Breast epithelium (tissue), 4 donors: ENCODE data around the gene PCCB. TPM values are rescaled to one million over a fixed set of nuclear protein-coding genes. Genes with fewer than 3 reads are reported as not detected.
"Not testable (repeated sequence)": the region's sequence is repeated elsewhere in the genome, so short reads cannot be mapped to it uniquely, and the experiment has no call there.

Source experiments
- DNase-seq, 2 donors: peaks; one replicate each; pipeline ENCODE4 v3.0.0-alpha.2; 2019; ENCODE audit warnings: low spot score in 2 of 2
- H3K27ac ChIP-seq, 2 donors: fragments of 200-600 bp; sonication (generic) in 1 of 2; one replicate each; pipeline ENCODE4 v1.5.1; 2016 to 2019; ENCODE audit warnings: mild to moderate bottlenecking in 1 of 2
- H3K27me3 ChIP-seq, 2 donors: fragments of 200-600 bp; sonication (generic) in 1 of 2; one replicate each; pipeline versions ENCODE4 v1.5.1 to v1.6.0; 2017 to 2019; ENCODE audit warnings: control low read depth in 1 of 2, mild to moderate bottlenecking in 1 of 2
- H3K36me3 ChIP-seq: fragments of 200-600 bp; one replicate; pipeline ENCODE4 v1.5.1; 2019
- H3K4me1 ChIP-seq, 2 donors: fragments of 200-600 bp; sonication (generic); one replicate each; pipeline ENCODE4 v1.5.1; 2016 to 2019; ENCODE audit warnings: control low read depth in 1 of 2
- H3K4me3 ChIP-seq, 3 donors: fragments of 200-600 bp; sonication (generic); 1 replicate in 2 of 3; 2 replicates in 1 of 3; pipeline ENCODE4 v1.5.1; 2016 to 2019; ENCODE audit warnings: mild to moderate bottlenecking in 3 of 3, moderate library complexity in 2 of 3
- H3K9me3 ChIP-seq, 2 donors: fragments of 200-600 bp; sonication (generic) in 1 of 2; one replicate each; pipeline ENCODE4 v1.5.1; 2016 to 2019; ENCODE audit warnings: control low read depth in 1 of 2
- POLR2A ChIP-seq: fragments of 450-650 bp; IDR thresholded peaks from one replicate; pipeline ENCODE4 v1.6.1; 2016; ENCODE audit warnings: antibody characterized with exemption, mild to moderate bottlenecking, moderate library complexity
- POLR2AphosphoS5 ChIP-seq, 3 donors: sonication (generic); formaldehyde crosslinking; IDR thresholded peaks; one replicate each; pipeline ENCODE4 v1.6.1; 2017; ENCODE audit warnings: antibody characterized with exemption in 3 of 3
- intact Hi-C: fragments of 100-400 bp; cut with DNase I; formaldehyde crosslinking; loops from one replicate; pipeline ENCODE4 v1.15.1; 2023; ENCODE audit warnings: low total_unique reads
- total RNA-seq, 3 donors: library from RNA; depleted of rRNA; stranded (reverse); fragments of >200 nt; gene quantifications; one replicate each; pipeline ENCODE4 v1.1.0, GENCODE V29; 2016
- TF ChIP-seq, protein P1 (sequence below), 3 donors: fragments of 450-650 bp; IDR thresholded peaks; one replicate each; pipeline ENCODE4 v1.5.1; 2016 to 2017; ENCODE audit warnings: antibody characterized with exemption in 3 of 3, mild to moderate bottlenecking in 3 of 3, moderate library complexity in 3 of 3

PCCB gene
- total RNA-seq, 3 donors from 2014 or later, result 24.9 to 35.0 (median 31.3) TPM

DNA sequence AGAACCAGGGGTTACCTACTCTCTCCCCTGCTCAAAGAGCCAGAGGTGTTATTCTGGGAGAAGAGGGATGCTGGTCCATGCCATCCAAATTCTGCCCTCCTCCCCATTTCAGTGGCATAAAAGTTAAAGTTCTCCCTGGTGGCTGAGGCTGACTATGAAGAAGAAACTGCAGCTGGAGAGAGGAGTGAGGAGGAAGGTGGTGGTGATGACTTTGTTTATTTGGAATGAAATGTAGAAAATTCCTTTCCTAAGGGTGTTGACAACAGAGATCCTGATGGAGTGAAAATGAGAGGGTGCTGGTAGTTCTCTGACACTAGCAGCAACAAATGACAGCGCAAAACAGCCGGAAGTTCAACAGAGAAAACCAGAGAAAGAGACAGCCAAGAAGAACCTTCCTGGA is 100.4 kb downstream of the PCCB start:
- no peak for DNase-seq
- no peaks in the 10 kb centered on the region for H3K4me1 ChIP-seq
- no peaks in the 10 kb centered on the region for H3K36me3 ChIP-seq
- peak overlapping the region in 1 of 2 donors; percentile 11 for H3K27ac ChIP-seq
- intact Hi-C loops, result no loop called here
- no peaks in the 10 kb centered on the region for H3K27me3 ChIP-seq
- H3K4me3 ChIP-seq, result no peak overlapping the region
- no peaks in the 10 kb centered on the region for H3K9me3 ChIP-seq
- no peak for TF ChIP-seq POLR2A
- TF ChIP-seq, protein P1, sequence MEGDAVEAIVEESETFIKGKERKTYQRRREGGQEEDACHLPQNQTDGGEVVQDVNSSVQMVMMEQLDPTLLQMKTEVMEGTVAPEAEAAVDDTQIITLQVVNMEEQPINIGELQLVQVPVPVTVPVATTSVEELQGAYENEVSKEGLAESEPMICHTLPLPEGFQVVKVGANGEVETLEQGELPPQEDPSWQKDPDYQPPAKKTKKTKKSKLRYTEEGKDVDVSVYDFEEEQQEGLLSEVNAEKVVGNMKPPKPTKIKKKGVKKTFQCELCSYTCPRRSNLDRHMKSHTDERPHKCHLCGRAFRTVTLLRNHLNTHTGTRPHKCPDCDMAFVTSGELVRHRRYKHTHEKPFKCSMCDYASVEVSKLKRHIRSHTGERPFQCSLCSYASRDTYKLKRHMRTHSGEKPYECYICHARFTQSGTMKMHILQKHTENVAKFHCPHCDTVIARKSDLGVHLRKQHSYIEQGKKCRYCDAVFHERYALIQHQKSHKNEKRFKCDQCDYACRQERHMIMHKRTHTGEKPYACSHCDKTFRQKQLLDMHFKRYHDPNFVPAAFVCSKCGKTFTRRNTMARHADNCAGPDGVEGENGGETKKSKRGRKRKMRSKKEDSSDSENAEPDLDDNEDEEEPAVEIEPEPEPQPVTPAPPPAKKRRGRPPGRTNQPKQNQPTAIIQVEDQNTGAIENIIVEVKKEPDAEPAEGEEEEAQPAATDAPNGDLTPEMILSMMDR (IDR thresholded peaks at IDR 0.05), result no peak
- no peak for TF ChIP-seq POLR2AphosphoS5 (IDR thresholded peaks at IDR 0.05)

DNA sequence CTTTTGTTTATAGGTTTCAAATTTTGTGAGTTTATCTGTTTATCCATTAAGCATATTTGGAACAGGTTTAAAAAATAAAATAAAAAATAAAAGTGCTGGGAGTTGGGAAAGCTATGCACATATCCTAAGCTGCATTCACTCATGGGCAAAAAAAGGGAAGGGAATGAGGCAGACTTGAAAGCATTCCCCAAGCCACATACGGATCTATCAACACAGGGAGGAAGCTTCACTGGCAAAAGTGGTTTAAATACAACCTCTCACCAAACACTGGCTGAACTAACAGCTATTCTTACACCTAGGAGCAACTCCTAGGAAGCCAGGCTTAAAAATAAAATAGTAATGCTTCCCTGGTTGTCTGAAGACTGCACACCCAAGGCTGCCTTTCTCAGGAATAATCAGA is 101.2 kb downstream of the PCCB start:
- DNase-seq, result no peak

DNA sequence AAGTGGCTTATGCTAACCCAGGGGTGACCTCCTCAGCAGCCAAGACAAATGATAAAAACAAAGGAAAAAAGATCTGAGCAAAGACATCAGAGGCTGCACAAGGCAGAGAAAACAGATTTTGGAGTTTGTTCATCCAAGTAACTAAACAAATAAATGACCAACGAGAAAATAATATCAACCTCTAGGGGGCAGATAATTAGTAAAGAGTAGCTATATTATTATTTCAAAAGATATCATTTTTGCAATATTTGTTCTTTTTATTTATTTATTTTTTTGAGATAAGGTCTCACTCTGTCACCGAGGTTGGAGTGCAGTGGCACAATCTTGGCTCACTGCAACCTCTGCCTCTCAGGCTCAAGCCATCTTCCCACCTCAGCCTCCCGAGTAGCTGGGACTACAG is 101.8 kb downstream of the PCCB start:
- Histone ChIP-seq H3K9me3 (no peaks in the 10 kb centered on the region), H3K36me3 (no peaks in the 10 kb centered on the region), H3K27ac (no peak overlapping the region), H3K4me3 (no peak overlapping the region), H3K27me3 (no peaks in the 10 kb centered on the region), H3K4me1 (no peaks in the 10 kb centered on the region)
- intact Hi-C loops, result no loop called here
- TF ChIP-seq POLR2A, result no peak
- no peak for DNase-seq

More for the DNA sequence above, 101.2 kb downstream of the PCCB start:
- no peak overlapping the region for H3K27ac ChIP-seq
- H3K9me3 ChIP-seq, result no peaks in the 10 kb centered on the region
- TF ChIP-seq, protein P1 (IDR thresholded peaks at IDR 0.05), result no peak
- TF ChIP-seq POLR2A, result no peak
- H3K4me1 ChIP-seq, result no peaks in the 10 kb centered on the region
- H3K4me3 ChIP-seq, result no peak overlapping the region
- intact Hi-C loops, result no loop called here
- no peaks in the 10 kb centered on the region for H3K36me3 ChIP-seq
- no peaks in the 10 kb centered on the region for H3K27me3 ChIP-seq

DNA sequence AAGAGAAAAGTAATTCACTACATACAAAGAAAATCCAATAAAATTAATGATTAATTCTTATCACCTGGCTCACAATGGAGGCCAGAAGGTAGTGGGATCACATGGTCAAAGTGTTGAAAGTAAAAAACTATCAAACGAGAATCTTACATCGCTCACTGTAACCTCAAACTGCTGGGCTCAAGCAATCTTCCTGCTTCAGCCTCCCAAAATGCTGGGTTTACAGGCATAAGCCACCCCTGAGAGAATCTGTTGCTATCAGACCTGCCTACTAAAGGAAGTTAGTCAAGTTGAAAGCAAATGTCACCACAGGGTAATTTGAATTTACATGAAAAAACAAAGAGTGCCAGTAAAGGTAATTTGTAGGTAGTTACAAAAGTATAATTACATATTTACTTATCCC is 103.3 kb downstream of the PCCB start:
- TF ChIP-seq, protein P1 (IDR thresholded peaks at IDR 0.05), result no peak
- no peak for TF ChIP-seq POLR2AphosphoS5 (IDR thresholded peaks at IDR 0.05)
- no peak for TF ChIP-seq POLR2A
- Histone ChIP-seq H3K9me3 (no peaks in the 10 kb centered on the region), H3K4me1 (no peaks in the 10 kb centered on the region), H3K4me3 (no peak overlapping the region), H3K27ac (no peak overlapping the region), H3K36me3 (no peaks in the 10 kb centered on the region), H3K27me3 (no peaks in the 10 kb centered on the region)
- intact Hi-C loops, result no loop called here
- no peak for DNase-seq

DNA sequence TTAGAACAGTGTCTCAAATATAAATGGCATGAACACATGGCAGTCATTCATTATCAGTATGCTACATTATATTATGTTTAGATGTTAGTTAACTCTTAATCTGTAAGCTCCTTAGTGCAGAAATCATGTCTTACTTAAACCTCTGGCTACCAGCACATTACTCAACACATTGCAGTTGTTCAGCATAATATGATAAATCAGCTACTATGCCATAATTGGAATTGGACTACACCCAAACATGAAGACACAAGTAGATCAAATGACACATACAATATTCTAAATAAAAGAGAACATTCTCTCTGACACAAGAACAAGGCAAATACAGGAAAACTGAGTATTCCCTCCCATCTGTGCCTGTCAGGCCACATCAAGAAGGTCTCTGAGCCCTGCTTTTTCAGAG is 116.1 kb downstream of the PCCB start:
- H3K27ac ChIP-seq, result no peak overlapping the region
- intact Hi-C loops, result no loop called here
- no peaks in the 10 kb centered on the region for H3K4me1 ChIP-seq
- H3K27me3 ChIP-seq, result no peaks in the 10 kb centered on the region
- DNase-seq, result no peak
- H3K4me3 ChIP-seq, result no peak overlapping the region
- H3K36me3 ChIP-seq, result no peaks in the 10 kb centered on the region
- no peaks in the 10 kb centered on the region for H3K9me3 ChIP-seq
- TF ChIP-seq POLR2A (no peak), POLR2AphosphoS5 (IDR thresholded peaks at IDR 0.05) (no peak)
- TF ChIP-seq, protein P1 (IDR thresholded peaks at IDR 0.05), result no peak

DNA sequence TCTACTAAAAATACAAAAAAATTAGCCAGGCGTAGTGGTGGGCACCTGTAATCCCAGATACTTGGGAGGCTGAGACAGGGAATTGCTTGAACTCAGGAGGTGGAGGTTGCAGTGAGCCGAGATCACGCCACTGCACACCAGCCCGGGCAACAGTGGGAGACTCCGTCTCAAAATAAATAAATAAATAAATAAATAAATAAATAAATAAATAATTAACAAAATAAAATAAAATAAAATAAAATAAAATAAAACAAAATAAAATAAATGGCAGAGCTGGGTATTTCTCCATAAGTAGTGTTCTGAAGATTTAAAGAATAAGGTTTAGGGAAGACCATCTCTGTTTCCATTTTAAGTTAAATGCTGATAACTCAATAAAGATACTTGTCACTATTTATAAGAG is 125.7 kb downstream of the PCCB start:
- H3K36me3 ChIP-seq, H3K9me3 ChIP-seq, H3K4me3 ChIP-seq, DNase-seq, intact Hi-C loops, H3K4me1 ChIP-seq, H3K27ac ChIP-seq, H3K27me3 ChIP-seq: not testable (repeated sequence)
